ENCODE data around the gene LRRC3. TPM values are rescaled to one million over a fixed set of nuclear protein-coding genes. Genes with fewer than 3 reads are reported as not detected.

LRRC3 gene
- total RNA-seq, 2 donors from 2014 or later = 2.0 to 2.7 TPM

GRCh38 chr21:44439211-44439600 is 16.1 kb upstream of the LRRC3 start:
- Histone ChIP-seq H3K4me1 (no peaks in the 10 kb centered on the region), H3K27me3 (no peaks in the 10 kb centered on the region), H3K4me3 (no peak overlapping the region), H3K9me3 (no peaks in the 10 kb centered on the region), H3K36me3 (no peaks in the 10 kb centered on the region), H3K9ac (ENCODE audit: low read depth in 2 of 2, low read length in 2 of 2) (no peak overlapping the region), H3K27ac (no peak overlapping the region)
- intact Hi-C loops (cut with DNase I) = no loop called here
- no peak for TF ChIP-seq CTCF (IDR thresholded peaks at IDR 0.05)
- DNase-seq = no peak

- intact Hi-C loops (cut with DNase I) = no loop called here
- no peak overlapping the region for H3K4me3 ChIP-seq
- no peak for TF ChIP-seq CTCF (IDR thresholded peaks at IDR 0.05)
- H3K27me3 ChIP-seq = no peaks in the 10 kb centered on the region
- H3K36me3 ChIP-seq = no peaks in the 10 kb centered on the region
- H3K9ac ChIP-seq (ENCODE audit: low read depth in 2 of 2, low read length in 2 of 2) = no peak overlapping the region
- DNase-seq = no peak
- no peaks in the 10 kb centered on the region for H3K4me1 ChIP-seq
- H3K9me3 ChIP-seq = no peaks in the 10 kb centered on the region
- no peak overlapping the region for H3K27ac ChIP-seq
Observed at GRCh38 chr21:44440241-44441040, 14.9 kb upstream of the LRRC3 start.

DNA sequence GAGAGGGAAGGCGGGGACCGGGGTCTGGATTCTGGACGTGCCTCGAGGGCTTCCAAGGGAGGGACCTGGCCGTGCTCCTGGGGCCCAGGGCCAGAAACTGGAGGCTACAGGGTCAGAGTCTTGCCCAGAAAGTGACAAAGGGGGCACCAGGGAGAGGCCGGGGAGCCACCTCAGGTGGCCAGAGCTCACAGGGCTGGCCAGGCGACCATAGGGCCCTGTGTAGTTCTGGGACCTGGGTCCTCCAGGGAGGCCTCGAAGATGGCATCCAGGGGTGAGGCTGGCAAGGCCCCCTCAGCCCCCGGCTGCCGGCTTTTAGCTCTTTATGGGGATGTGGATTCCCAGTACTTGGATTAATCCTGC is 14.3 kb upstream of the LRRC3 start:
- intact Hi-C loops (cut with DNase I) = no loop called here
- Histone ChIP-seq H3K9me3 (no peaks in the 10 kb centered on the region), H3K36me3 (no peaks in the 10 kb centered on the region), H3K9ac (ENCODE audit: low read depth in 2 of 2, low read length in 2 of 2) (no peak overlapping the region), H3K4me3 (no peak overlapping the region), H3K27me3 (no peaks in the 10 kb centered on the region), H3K4me1 (no peaks in the 10 kb centered on the region), H3K27ac (no peak overlapping the region)
- TF ChIP-seq CTCF (IDR thresholded peaks at IDR 0.05) = no peak
- no peak for DNase-seq

DNA sequence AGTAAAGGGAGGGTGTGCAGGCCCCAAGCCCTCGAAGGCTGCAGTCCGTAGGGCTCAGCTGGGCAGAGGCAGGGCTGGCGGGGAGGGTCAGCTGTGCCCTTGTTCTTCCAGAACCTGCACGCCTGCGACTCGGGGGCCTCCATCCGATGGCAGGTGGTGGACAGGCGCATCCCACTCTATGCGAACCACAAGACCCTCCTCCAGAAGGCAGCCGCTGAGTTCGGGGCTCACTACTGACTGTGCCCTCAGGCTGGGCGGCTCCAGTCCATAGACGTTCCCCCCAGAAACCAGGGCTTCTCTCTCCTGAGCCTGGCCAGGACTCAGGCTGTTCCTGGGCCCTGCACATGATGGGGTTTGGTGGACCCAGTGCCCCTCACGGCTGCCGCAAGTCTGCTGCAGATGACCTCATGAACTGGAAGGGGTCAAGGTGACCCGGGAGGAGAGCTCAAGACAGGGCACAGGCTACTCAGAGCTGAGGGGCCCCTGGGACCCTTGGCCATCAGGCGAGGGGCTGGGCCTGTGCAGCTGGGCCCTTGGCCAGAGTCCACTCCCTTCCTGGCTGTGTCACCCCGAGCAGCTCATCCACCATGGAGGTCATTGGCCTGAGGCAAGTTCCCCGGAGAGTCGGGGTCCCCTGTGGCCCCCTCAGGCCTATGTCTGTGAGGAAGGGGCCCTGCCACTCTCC is 13.6 kb upstream of the LRRC3 start:
- intact Hi-C loops (cut with DNase I) = no loop called here
- H3K27ac ChIP-seq = no peak overlapping the region
- no peaks in the 10 kb centered on the region for H3K36me3 ChIP-seq
- no peaks in the 10 kb centered on the region for H3K4me1 ChIP-seq
- H3K9me3 ChIP-seq = no peaks in the 10 kb centered on the region
- no peak for TF ChIP-seq CTCF (IDR thresholded peaks at IDR 0.05)
- no peak overlapping the region for H3K4me3 ChIP-seq
- no peak for DNase-seq
- no peak overlapping the region for H3K9ac ChIP-seq (ENCODE audit: low read depth in 2 of 2, low read length in 2 of 2)
- no peaks in the 10 kb centered on the region for H3K27me3 ChIP-seq

DNA sequence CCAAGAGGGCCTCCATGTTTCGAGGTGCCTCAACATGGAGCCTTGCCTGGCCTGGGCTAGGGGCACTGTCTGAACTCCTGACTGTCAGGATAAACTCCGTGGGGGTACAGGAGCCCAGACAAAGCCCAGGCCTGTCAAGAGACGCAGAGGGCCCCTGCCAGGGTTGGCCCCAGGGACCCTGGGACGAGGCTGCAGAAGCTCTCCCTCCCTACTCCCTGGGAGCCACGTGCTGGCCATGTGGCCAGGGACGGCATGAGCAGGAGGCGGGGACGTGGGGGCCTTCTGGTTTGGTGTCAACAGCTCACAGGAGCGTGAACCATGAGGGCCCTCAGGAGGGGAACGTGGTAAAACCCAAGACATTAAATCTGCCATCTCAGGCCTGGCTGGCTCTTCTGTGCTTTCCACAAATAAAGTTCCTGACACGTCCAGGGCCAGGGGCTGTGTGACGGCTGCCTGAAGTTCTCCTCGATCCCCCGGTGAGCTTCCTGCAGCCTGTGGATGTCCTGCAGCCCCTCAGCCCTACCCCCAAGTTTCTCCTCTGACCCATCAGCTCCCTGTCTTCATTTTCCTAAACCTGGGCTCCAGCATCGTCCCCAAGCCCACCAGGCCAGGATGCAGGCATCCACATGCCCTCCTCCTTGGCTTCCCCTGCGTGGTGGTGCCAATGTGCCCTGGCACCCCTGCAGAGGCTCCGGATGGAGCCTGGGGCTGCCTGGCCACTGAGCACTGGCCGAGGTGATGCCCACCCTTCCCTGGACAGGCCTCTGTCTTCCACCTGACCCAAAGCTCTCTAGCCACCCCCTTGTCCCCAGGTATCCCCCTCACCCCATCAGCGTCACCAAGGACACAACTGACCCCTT is 12.8 kb upstream of the LRRC3 start:
- DNase-seq = no peak

More for the DNA sequence above, 12.8 kb upstream of the LRRC3 start:
- Histone ChIP-seq H3K9ac (ENCODE audit: low read depth in 2 of 2, low read length in 2 of 2) (no peak overlapping the region), H3K4me3 (no peak overlapping the region), H3K27me3 (no peaks in the 10 kb centered on the region), H3K4me1 (no peaks in the 10 kb centered on the region), H3K36me3 (no peaks in the 10 kb centered on the region), H3K9me3 (no peaks in the 10 kb centered on the region), H3K27ac (no peak overlapping the region)
- no peak for TF ChIP-seq CTCF (IDR thresholded peaks at IDR 0.05)
- intact Hi-C loops (cut with DNase I) = no loop called here
